ENCODE data around the gene ANKRD18B.
"Not testable (repeated sequence)": the region's sequence is repeated elsewhere in the genome, so short reads cannot be mapped to it uniquely, and the experiment has no call there.

Gene ANKRD18B

DNA sequence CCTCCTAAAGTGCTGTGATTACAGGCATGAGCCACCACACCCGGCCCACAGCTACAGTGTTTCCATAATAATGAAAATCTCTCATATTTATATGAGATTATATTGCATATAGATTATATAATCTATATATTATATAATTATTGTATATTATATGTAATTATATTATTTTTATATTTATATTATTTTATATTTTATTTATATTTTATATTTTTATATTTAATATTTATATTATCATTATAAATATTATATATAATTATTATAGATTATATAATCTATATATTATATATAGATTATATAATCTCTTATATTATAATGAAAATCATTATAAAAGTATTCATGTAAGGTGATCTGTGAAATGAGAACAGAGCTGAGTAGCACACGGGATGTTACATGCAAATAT is 11.5 kb downstream of the ANKRD18B start:
- peak; percentile 95 for FAIRE-seq

GRCh38 chr9:33543463-33543862 is 19.4 kb downstream of the ANKRD18B start:
- not testable (repeated sequence) for FAIRE-seq

GRCh38 chr9:33545715-33546114 is 21.7 kb downstream of the ANKRD18B start:
- FAIRE-seq = not testable (repeated sequence)

DNA sequence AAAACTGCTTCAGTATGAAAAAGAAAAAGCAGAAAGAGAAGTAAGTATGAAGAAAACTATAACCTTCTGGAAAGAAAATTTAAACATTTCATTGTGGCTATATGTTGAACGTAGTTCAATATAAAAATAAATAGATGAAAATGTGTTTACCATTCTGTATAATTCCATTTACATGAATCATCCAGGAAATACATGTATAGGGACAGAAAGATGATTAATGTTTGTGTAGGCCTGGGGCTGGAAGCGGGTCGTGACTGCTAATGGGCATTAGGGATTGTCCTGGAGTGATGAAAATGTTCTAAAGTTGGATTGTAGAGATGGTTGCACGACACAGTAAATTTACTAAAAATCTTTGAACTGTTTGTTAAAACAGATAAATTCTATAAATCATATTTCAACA is 24.8 kb downstream of the ANKRD18B start:
- FAIRE-seq = not testable (repeated sequence)

GRCh38 chr9:33549418-33549817 is 25.4 kb downstream of the ANKRD18B start:
- FAIRE-seq = peak; percentile 11

GRCh38 chr9:33551183-33551582 is 27.1 kb downstream of the ANKRD18B start:
- FAIRE-seq = not testable (repeated sequence)

DNA sequence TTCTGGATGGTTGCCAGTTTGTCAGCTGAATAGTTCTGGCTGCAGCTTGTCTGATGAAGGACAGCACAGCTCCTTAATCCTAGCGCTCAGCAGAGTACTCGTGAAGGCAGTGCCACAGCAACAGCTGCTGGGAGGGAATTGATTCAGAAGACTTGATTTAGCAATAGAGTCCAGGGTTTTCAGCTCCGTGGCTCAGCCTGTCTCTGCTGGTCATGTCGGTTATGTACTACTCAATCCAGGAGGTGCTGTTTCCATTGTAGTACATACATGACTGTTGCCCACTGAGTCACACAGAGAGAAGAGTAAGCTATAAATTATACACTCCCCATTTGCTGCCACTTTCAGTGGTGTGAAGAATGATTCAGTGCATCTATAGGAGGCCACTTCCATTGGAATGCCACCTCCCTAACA is 28.3 kb downstream of the ANKRD18B start:
- not testable (repeated sequence) for FAIRE-seq

- FAIRE-seq = not testable (repeated sequence)
Observed at GRCh38 chr9:33560217-33560616, 36.2 kb downstream of the ANKRD18B start.

DNA sequence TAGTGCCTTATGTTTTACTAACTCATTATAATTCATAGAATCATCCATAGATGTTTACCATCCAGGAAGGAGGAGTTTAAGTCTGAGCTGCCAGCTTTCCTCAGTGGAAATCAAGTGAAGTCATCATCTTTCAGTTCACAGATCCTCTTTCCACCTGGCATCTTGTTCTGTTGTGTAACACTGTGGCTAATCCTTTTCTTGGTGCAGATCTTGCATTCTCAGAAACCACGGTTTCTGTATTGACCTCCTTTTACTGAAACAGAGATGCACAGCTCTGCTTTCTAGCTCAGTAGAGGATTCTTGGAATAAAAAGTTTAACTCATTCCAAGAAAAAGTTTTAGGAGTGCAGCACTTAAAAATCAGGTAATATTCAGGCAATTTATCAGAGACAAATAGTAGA is 38.1 kb downstream of the ANKRD18B start:
- not testable (repeated sequence) for FAIRE-seq

DNA sequence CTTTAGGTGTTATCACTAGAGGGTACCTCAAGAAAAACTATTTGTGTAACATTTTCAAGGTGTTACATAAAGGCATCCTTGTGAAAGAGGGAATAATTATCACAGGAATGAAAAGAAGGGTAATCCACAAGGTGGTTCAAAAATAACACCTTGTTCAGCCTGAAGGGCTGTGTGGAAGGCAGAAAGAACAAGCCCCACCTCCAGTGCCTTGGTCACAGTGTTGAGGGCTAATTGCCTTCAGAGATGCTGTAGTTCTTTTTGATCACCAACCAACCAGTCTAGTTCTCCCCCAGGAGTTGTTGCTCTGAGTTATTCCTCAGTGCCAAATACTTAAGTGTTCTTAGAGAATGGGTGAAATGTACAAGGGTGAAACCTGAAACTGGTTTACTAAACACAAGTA is 43.7 kb downstream of the ANKRD18B start:
- FAIRE-seq = not testable (repeated sequence)

- FAIRE-seq = not testable (repeated sequence)
Observed at GRCh38 chr9:33577786-33578185, 53.7 kb downstream of the ANKRD18B start.

- FAIRE-seq = not testable (repeated sequence)
Observed at GRCh38 chr9:33579996-33580395, 55.9 kb downstream of the ANKRD18B start.

DNA sequence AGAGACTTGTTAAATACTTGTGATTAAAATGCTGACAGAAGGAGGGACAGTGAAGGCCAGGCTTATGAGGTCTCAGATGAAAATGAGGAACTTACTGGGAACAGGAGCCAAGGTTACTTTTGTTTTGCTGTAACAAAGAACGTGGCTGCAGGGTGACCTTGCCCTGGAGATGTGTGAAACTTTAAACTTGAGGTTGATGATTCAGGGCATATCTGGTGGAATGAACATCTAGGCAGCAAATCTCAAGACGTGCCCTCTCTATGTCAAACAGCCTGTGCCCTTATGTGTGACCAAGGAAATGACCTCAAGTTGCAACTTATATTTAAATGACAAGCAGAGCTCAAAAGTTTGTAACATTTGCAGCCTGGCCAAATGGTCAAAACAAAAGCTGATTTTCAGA is 58.6 kb downstream of the ANKRD18B start:
- FAIRE-seq = not testable (repeated sequence)

- FAIRE-seq = not testable (repeated sequence)
Observed at GRCh38 chr9:33586128-33586527, 62.1 kb downstream of the ANKRD18B start.

DNA sequence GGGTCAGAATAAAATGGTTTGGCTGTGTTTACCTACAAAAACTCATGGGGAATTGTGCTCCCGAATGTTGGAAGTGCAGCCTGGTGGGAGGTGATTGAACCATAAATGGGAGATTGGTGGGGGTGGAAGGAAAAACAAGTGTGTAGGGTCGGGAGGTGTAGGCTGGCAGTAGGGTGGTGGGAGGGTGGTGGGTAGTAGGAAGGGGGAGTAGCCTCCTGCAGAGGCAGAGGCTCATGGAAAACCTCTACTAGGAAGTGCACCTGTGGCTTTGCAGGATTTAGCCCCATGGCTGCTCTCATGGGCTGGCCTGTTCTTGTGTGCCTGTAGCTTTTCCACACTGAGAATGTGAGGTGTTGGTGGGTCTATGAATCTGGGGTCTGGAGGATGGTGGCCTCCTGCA is 63.7 kb downstream of the ANKRD18B start:
- not testable (repeated sequence) for FAIRE-seq

GRCh38 chr9:33588876-33589275 is 64.8 kb downstream of the ANKRD18B start:
- not testable (repeated sequence) for FAIRE-seq

GRCh38 chr9:33590857-33591256 is 66.8 kb downstream of the ANKRD18B start:
- not testable (repeated sequence) for FAIRE-seq

GRCh38 chr9:33596974-33597373 is 72.9 kb downstream of the ANKRD18B start:
- not testable (repeated sequence) for FAIRE-seq

DNA sequence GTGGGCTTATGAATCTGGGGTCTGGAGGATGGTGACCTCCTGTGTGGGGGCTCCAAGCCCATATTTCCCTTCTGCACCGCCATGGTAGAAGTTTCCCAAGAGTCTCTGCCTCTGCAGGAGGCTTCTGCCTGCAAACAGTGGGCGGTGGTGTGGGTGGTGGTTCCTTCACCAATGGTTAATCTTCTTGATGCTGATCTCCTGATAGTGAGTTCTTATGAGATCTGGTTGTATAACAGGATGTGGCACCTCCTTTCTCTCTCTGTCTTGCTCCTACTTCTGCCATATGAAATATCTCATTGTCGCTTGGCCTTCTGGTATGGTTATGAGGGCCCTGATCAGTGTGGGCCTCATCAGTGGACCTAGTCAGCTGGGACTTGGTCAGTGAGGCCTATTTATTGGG is 73.3 kb downstream of the ANKRD18B start:
- not testable (repeated sequence) for FAIRE-seq

DNA sequence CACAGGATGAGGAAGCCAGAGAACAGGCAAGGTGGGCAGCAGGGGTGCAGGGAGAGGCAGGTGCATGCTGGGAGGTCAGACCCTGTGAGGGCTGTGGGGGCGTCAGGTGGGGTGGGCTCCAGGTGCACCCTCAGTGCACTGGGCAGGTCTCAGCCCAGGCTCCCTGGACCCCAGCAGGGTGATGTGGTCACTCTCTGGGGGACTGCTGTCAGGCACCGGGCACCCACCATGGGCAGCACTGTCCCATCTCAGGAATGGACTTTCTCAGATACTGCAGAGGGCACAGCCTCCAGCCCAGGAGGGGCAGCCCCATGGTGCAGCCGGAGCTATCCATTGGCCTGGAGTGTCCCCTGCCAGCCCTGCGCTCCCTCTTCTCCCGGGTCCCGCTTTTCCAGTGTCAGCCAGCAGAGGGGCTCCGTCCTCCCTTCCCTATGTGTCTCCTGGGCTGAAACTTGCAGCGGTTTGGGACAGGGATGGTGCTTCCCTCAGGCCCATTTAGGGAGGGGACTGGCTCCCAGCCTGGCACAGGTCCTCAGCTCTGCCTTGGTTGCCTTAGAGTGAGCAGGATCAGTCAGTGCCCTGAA is 74.8 kb downstream of the ANKRD18B start:
- FAIRE-seq = not testable (repeated sequence)

GRCh38 chr9:33600911-33601310 is 76.9 kb downstream of the ANKRD18B start:
- not testable (repeated sequence) for FAIRE-seq

DNA sequence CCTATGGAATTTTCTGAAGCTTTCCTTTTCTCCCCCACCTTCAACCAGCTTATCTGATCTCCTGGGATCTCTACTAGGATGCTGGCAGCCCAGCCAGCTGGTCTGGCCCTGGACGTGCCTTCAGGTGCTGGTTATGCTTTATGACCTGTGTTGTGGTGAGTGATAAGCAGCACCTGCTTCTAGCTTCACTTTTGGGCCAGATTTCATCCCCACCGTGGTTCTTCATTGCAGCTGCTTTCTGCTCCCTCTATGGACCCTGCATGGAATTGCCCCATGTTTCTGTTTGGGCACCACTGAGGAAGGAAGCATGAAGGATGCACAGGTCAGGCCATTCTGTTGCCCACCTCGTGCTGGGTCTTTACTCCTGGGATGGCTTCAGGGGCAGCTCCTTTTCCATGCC is 80.2 kb downstream of the ANKRD18B start:
- not testable (repeated sequence) for FAIRE-seq

- FAIRE-seq = not testable (repeated sequence)
Observed at GRCh38 chr9:33604936-33605335, 80.9 kb downstream of the ANKRD18B start.

GRCh38 chr9:33611358-33611757 is 87.3 kb downstream of the ANKRD18B start:
- FAIRE-seq = no peak

DNA sequence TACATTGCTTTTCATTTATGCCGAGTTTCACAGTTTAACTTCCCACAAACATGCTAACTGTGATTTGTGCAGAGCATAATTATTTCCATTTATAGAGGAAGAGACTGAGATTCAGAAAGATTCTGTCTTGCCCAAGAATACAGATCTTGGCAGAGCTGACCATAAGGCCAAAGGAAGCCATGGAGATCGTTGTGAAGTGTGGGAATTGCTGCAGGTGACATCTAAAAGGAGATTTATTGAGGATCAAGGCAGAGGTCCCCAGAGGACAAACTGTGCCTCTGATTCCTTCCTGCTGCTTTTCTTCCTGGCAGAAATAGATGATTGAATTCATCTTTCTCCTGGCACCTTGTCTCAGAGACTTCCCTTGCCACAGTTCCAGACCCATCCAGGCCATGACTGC is 88.4 kb downstream of the ANKRD18B start:
- not testable (repeated sequence) for FAIRE-seq

Measured in TTC549 (cell line).